ENCODE results near the gene GALR1.
"Not testable (repeated sequence)": the region's sequence is repeated elsewhere in the genome, so short reads cannot be mapped to it uniquely, and the experiment has no call there.

The GALR1 gene

GRCh38 chr18:77249569-77250500, at the start of gene GALR1:
Gene GALR1, plus strand, starts transcription at chr18:77249848. Its CDS starts 701 bp downstream, at chr18:77250549.
- no peak for DNase-seq (ENCODE audit: low read depth)

- no peak for DNase-seq (ENCODE audit: low read depth)
These were observed 48.1 kb upstream of the GALR1 start for GRCh38 chr18:77201506-77201905.

GRCh38 chr18:77202329-77202728, 47.3 kb upstream of the GALR1 start:
- no peak for DNase-seq (ENCODE audit: low read depth)

GRCh38 chr18:77203071-77203470, 46.6 kb upstream of the GALR1 start:
- no peak for DNase-seq (ENCODE audit: low read depth)

- DNase-seq (ENCODE audit: low read depth), result no peak
These were observed 45.8 kb upstream of the GALR1 start for GRCh38 chr18:77203851-77204250.

- no peak for DNase-seq (ENCODE audit: low read depth)
These were observed 43.9 kb upstream of the GALR1 start for GRCh38 chr18:77205769-77206168.

- no peak for DNase-seq (ENCODE audit: low read depth)
These were observed 42.8 kb upstream of the GALR1 start for GRCh38 chr18:77206676-77207374.

- DNase-seq (ENCODE audit: low read depth), result peak; percentile 21
These were observed 42.1 kb upstream of the GALR1 start for GRCh38 chr18:77207540-77207939.

- no peak for DNase-seq (ENCODE audit: low read depth)
These were observed 40.7 kb upstream of the GALR1 start for GRCh38 chr18:77208964-77209363.

GRCh38 chr18:77209587-77209986, 40.1 kb upstream of the GALR1 start:
- no peak for DNase-seq (ENCODE audit: low read depth)

- DNase-seq (ENCODE audit: low read depth), result no peak
These were observed 39.4 kb upstream of the GALR1 start for GRCh38 chr18:77210249-77210648.

- no peak for DNase-seq (ENCODE audit: low read depth)
These were observed 31.0 kb upstream of the GALR1 start for GRCh38 chr18:77218642-77219041.

- no peak for DNase-seq (ENCODE audit: low read depth)
These were observed 28.9 kb upstream of the GALR1 start for GRCh38 chr18:77220726-77221125.

- no peak for DNase-seq (ENCODE audit: low read depth)
These were observed 27.2 kb upstream of the GALR1 start for GRCh38 chr18:77222464-77222863.

GRCh38 chr18:77223221-77223639, 26.4 kb upstream of the GALR1 start:
- peak; percentile 33 for DNase-seq (ENCODE audit: low read depth)

GRCh38 chr18:77223653-77224052, 26.0 kb upstream of the GALR1 start:
- no peak for DNase-seq (ENCODE audit: low read depth)

GRCh38 chr18:77230645-77231044, 19.0 kb upstream of the GALR1 start:
- no peak for DNase-seq (ENCODE audit: low read depth)

- DNase-seq (ENCODE audit: low read depth), result no peak
These were observed 14.9 kb upstream of the GALR1 start for GRCh38 chr18:77234504-77235365.

- DNase-seq (ENCODE audit: low read depth), result not testable (repeated sequence)
These were observed 10.4 kb upstream of the GALR1 start for GRCh38 chr18:77239285-77239684.

GRCh38 chr18:77248873-77249568, 627 bp upstream of the GALR1 start:
- DNase-seq (ENCODE audit: low read depth), result no peak

GRCh38 chr18:77250501-77250925, 865 bp downstream of the GALR1 start:
- no peak for DNase-seq (ENCODE audit: low read depth)

Data from activated T-cell treated with anti-CD3 and anti-CD28 coated beads for 48 hours (primary cell).